NCI-H1417 (cell line): ENCODE data around the gene RRAGC.
"Not testable (repeated sequence)": the region's sequence is repeated elsewhere in the genome, so short reads cannot be mapped to it uniquely, and the experiment has no call there.

ENCODE experiments used
- DNase-seq, 3 experiments: peaks; one replicate each; lab custom pipeline; 2025; lab: John Stamatoyannopoulos, UW

RRAGC gene

DNA sequence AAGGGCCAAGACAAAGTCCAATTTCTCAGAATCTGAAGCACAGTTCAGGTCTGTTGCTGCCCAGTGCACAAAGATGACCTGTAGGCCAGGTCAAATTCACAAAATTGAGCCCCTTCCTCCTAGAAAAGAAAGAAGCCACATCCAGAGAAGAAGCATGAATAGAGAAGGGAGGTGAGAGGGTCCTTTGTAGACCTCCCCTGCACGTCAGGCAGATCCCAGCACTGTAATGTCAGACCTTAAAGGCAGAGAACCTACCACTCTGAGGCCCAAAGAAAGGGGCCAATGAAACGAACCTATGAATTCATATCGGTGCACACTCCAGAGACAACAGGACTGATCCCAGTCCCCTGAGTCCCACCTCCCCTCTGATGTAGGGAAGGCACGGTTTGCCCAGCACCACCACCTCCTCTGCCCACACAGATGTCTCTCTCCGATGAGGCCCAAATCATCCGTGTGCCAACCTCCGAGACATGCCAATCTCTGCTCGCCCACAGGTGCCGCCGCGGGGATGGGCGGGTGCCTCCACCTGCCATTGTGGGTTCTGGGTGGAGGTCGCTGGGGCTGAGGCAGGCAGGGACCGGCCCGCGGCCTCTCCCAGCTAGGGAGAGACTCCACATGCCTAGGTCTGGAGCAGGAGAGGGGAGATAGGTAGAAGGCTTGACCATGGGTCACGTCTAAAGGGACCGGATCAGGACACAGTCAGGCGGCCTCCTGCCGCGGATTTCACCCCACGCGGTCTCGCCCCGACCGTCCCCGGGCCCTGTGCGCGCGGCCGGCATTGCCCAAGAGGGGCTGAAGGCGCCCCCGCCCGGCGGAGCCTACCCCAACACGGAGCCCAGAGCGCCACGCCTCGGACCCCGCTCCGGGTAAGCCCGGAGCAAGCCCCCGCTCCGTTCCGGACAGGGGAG lies 42.1 kb downstream of the RRAGC start:
- DNase-seq, result no peak

DNA sequence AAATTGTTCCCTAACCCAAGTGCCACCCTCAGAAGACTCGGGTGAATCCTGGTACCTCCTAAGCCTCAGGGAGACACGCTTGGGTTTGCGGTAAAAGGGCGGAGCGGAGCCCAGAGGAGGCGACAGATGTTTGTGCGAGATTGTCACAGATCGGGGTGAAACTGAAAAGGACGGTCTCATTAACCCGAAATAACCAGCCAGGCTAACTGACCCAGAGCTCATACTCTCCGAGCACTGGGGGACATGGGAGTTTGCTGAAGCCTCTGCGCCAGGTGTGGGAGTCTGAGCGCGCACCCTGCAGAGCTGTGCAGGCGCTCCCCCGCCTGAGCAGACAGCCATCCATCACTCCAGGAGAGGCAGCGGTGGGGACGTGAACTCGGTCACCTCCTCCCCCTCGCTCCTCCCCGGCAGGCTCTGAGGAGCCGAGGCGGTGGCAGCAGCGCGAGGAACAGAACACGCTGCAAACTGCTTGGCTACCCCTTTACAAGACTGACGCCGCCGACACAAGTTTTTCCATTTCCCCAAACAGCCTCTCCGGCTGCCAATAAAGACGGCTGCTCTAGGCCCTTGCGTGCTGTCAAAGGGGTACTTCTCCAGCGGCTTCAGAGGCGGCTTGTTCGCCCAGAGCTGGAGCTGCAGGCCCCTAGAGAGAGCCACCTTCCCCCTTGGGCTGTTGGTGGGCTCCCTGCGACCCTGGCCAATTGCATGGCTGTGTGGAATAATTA lies 43.5 kb downstream of the RRAGC start:
- DNase-seq, result peak; percentile 43 to 90 (median 81)

DNA sequence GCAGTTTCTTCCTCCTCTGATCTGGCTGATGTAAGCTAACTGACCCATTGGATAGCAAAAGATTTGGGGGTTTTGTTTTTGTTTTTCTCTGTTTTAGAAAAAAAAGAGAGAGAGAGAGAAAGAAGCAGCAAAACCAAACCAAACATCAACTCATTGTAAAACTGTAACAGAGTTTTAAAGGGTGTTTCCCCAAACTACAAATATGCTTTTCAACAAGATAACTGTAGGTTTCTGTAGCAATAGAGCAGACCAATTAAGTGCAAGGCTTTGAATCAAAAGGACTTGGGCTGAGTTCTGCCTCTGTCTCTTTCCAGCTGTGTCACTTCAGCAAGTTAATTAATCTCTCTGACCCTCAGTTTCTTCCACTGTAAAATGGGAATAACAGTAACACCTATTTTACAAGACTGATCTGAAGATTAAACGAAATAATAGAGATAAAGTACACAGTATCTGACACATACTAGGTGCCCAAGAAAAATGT lies 44.5 kb downstream of the RRAGC start:
- peak in 1 of 3 experiments; percentile 31 for DNase-seq

DNA sequence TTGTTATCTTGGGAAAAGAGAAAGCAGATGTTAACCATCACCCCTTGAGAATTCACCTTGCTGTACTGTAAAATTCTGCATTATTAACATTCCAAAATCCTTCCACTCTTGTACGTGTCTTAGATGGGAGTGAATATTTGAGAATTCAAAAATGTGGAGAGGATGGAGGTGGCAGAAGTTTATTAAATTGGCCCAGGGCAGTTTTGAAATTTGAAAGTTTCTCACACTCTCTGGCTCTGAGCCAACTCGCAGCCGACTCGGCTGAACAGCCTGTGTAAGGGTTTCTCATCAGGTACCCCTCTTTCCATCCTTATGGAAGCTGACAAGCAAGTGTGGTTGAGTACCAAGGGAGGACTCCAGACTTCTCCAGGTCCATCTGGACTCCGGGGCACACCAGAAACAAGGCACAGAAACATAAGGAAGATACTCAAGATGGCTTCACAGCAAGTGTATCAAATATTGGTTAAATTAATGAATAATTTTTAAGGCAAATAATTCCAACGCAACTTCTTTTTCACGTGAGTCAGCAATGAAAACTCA lies 45.1 kb downstream of the RRAGC start:
- DNase-seq, result no peak

DNA sequence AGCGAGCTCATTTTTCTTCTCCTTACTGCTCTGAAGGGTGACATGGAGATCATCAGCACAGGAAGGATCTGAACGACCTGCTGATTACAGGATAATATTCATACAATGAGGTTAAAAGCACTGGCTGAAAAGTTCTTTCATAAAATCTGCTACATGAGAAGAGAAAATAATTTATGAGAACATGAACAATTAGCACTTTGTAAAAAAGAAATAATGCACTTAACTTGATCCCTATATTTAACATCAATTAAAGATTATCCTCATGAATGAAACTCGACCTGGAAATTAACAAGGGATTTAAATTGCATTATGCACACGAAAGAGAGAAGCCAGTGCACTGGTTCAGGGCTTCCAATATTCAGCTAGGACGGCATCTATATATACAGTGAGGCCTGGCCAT lies 46.6 kb downstream of the RRAGC start:
- peak in 1 of 3 experiments; percentile 79 for DNase-seq

DNA sequence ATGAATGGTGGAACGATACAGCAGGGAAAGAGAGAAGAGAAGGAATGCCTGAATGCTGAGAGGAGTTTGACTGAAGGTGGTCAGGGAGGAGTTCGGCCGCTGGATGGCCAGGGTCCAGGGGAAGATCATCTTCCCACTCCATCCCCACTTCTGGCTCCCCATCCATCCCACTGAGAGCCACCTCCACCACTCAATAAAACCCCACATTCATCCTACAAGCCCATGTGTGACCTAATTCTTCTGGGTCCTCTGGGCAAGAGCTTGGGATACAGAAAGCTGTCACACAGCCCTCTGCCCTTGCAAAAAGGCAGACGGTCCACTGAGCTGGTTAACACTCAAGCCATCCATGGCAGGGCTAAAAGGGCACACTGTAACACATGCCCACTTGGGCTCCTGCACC lies 48.1 kb downstream of the RRAGC start:
- not testable (repeated sequence) for DNase-seq

DNA sequence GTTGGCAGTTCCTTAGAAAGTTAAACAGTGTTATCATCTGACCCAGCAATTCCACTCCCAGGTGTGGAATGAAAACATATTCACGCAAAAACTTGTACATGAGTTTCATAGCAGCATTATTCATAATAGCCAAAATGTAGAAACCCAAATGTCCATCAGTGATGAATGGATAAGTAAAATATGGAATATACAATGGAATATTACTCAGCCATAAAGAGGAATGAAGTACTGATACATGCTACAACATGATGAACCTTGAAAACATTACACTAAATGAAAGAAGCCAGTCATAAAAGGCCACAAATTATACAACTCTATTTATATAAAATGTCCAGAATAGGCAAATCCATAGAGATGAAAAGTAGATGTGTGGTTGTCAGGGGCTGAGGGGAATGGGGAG lies 53.5 kb downstream of the RRAGC start:
- no peak for DNase-seq

DNA sequence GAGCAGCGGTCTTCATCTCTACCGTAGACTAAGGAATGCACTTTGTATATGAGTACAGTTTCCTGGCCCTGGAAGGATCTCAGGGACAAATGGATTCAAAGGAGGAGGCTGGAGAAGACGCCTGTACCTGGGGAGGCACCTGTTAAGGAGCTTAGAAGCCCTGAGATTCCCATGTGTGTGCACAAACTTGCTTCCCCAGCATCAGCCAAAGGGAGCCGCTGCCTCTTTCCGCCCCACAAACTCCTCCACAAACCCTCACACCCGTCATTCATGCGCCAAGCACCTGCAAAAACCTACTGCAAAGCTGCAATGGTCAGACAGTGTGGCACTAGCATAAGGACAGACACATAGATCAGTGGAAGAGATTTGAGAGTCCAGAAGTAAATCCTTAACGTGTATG lies 54.5 kb downstream of the RRAGC start:
- DNase-seq, result no peak

DNA sequence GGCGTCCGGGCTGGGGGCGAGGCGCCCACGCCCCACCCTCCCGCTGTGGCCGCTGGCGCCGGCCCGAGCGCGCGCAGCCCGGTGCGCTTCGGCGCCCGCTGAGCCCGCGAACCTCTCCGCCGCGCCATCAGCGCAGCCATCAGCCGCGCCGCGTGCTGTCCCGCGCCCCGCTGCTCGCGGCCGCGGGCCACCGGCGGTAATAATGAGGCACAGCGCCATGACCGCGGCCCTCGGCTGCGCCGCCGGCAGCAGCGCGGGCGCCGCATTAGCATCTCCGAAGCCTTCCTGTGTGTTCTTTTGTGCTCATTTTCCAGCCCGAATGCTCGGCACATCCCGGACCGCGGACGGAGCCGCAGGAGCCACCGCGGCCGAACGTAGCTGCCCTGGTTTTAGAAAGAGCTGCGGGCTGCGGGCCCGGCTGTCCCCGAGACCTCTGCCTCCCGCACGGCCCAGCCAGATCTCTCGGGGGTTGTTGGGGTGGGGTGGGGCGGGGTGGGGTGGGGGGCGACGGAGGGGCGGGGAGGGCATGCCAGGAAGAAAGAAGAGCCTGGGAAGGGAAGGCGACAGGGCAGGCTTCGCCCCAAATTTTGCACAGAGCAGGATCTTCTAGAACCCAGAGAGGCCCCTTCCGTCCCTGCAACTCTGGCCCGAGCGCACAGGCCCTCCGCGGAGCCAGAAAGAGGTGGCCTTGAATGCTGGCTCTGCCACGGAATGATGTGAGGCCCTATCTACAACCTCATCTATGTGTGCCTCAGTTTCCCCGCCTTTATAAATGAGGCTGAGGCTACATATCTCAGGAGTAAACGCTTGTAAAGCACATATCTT lies 55.3 kb downstream of the RRAGC start:
- peak in 2 of 3 experiments; percentile 57 to 66 for DNase-seq

DNA sequence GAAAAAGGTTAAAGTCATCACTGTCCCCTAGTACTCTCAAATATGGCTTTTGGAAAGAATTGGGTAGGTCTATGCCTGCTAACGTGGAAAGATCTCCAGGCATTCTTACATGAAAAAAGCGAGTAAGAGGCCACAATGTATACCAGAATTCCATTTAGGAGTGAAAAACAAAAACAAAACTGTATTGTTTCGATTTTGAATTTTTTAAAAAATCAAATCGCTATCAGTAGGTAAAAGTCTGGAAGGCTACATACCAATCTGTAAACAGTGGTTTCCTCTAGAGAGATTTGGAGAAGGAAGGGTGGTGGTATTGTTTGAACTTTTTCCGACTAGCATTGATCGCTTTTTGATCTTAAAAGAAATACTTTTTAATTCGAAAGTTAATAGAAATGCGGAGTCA lies 55.9 kb downstream of the RRAGC start:
- peak in 1 of 3 experiments; percentile 63 for DNase-seq

DNA sequence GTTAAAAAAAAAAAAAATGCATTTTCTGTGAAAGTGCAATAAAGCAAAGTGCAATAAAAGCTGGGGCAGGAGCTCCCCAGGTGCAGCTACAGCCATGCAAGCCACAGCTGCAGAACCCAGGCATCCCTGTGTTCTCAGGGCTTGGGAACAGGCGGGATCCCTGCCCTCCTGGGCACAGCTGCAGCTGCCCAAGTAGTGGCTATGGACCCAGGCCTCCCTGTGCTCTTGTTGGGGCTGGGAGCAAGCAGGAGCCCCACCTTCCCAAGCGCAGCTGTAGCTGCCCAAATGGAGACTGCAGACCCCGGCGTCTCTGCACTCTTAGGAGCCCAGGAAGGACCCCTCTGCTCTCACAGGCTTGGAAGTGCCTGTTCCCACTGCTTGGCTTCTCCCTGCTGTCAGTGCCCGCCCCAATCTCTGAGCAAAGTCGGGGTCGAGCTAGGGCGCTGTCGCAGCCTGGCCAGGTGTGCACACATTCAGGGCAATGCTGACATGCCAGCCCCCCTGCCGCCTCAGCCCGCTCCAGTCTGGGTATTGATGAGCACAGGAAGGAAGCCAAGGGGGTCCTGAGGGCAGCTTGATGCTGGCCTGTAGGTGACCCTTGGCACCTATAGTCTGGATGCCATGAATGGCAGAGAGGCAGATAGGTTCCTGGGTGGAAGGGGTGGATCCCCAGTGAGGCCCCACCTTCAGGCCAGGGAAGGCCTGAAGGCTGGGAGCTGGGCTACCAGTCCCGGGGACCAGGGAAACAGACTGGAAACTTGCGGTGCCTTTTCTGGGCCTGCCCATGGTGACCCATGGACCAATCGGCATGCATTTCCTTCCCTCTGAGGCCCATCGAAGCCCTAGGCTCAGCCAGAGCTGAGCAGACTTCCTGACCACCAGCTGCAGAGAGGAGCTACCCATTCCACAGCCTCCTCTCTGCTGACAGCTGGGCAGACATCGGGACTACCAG lies 58.6 kb downstream of the RRAGC start:
- DNase-seq, result no peak

DNA sequence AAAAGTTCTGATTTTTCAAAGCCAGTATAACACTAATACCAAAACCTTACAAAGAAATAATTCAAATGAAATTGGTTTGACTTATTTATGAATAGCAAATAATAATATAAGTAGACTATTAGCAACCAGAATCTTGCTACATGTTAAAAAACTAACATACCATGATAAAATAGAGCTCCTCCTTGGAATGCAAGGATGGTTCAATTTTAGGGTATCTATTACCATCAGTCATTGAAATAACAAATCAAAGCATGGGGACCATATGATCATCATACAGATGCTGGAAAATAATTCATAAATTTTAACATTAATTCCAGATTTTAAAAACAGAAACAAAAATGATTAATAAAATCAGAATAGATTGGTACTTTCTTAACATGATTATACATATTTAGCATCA lies 66.3 kb downstream of the RRAGC start:
- DNase-seq, result no peak

DNA sequence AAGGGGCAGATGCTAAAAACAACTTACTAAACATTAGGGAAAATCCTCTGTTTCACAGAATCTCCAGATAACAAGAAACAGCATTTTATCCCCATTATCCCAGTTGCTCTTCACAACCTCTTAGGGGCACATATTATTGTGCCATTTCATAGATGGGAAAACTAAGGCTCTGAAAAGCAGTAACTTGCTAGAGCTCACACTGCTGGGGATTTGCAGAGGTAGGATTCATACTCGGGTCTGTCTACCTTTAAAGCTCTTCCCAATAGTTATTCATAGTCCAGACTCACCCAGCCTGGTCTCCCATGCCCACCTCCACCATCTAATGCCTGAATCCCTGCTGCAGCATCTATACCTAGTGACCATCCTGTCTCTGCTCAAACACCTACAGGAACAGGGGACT lies 67.7 kb downstream of the RRAGC start:
- DNase-seq, result no peak

DNA sequence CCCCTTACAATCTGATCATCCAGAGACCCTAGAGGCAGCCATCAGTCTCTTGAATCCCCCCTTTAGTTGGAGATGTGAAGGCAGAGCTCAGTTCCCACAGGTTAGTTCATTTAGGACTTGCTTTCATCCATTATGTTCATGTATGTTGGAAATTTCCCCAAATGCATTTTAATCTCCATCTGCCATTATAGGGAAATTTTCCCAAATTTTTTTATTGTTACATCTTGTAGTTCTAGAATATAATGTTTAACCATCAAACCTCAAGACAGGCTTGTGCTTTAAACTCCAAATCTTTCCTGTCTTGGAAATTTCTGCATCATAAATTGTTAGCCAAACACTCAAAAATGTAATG lies 68.4 kb downstream of the RRAGC start:
- DNase-seq, result no peak

DNA sequence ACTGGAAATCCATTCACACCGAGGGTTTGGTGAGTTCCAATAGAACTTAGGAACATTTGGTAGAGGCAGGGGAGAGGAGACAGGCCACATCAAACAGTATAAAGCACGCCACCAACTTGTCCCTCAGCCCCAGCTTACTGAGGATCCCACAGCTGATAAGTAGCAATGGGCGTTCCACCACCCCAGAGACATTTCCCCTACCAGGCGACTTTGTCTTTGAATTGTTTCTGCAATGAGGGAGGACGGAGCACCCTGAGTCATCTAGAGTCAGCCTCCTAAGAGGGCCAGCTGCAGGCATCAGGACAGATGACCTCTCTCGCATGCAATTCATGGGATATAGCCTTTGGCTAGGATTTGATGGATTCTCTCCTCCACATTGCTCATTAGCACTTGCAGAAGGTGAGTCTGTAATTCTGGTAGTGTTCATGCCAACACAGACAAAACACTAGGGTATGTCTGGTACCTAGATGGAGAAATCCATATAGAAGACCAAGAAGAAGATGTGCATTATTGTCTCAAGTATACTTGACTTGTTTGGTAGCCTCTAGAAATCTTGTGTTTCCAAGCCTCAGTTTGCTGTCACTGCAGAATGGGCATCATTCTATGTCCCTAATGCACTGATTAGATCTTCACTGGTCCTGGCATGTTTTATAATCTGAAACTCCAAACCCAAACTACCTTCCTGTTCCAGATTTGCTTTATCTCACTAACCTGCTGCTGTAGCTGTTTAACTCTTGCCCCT lies 69.0 kb downstream of the RRAGC start:
- DNase-seq, result no peak

DNA sequence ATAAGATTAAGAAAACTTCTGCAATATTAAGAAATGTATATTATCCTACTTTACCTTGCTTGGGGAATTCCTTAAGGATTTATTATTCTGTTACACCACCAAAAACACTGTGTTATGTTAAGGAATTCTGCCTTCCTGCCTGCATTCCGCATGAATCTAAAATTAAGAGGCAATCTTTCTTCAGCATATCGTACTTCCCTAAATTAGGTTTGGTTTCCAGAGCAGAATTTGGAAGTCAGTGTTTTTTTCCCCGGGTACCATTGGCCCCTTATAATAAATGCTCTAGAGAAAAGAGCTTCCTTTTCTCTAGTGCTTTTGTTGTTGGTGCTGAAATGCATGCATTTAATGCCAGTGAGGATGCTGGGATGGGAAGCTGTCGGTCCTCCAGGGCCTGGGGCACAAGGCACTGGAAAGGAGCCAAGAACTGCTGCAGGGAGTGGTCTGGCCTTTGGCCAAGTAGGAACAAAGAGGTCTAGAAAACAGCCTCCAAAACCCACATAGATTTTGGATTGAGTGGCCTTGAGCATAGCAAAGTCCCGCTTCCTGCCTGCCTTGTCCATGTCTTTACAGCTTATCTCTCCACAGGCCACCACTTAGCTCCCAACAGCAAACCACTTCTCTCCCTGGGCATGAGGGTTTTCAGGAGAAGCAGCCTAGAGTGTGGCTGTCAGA lies 69.9 kb downstream of the RRAGC start:
- peak; percentile 40 to 74 (median 41) for DNase-seq

DNA sequence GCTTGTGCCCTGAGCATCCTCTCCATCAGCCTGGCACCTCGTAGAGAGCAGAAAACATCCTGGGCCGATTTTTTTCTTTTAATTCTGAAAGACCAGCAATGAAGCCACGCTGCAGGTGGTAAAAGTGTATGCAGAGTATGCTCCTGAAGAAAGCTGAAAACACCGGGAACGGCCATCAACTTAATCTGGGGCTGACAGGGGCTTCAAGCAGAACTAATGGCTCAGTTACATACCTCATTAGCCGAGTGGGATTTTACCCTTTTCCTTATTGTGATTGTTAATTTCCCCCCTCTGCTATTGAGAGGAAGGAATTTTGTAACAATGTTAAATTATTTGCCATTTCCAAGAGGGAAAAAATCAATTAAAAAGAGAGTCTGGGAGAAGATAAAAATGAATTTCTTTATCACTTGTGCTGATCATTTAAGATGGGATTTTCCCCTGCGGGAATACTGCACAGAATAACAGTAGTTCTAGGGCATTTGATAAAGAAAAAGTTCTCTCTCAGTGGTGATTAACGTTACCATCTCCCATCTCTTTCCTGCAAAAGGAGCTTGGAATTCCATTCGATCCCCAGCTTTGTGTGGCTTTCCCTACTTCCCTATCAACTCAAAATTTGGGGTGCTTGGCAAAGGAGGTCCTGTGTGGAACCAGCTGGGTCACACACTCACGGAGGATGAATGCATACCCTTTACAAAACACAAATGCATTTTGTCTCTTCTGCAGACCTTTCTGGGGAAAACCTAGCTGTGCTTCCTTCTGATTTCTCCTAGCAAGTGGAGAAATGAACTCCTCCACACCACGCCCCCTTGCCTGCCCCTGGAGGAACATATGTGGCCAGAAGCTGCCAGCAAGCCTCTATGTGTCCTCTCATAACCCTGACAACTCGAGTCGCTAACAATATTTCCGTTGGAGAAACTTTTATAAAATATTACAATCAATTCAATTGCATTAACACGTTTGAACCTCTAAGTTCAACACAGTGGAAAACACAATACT lies 70.9 kb downstream of the RRAGC start:
- DNase-seq, result no peak
